CD4-positive, alpha-beta T cell treated with Interleukin-15 for 4 hours (primary cell): ENCODE results near the gene FGF22.
"Not testable (repeated sequence)": the region's sequence is repeated elsewhere in the genome, so short reads cannot be mapped to it uniquely, and the experiment has no call there.

Experiments used
- DNase-seq: peaks from one replicate; pipeline ENCODE4 v3.0.0-alpha.2; 2020; ENCODE audit warnings: low spot score

The FGF22 gene

GRCh38 chr19:639253-640160 lies at the start of gene FGF22:
FGF22 (plus strand) TSS chr19:639879; CDS start chr19:639926, 47 bp downstream.
- peak; percentile 95 for DNase-seq

- DNase-seq: no peak
Observed at GRCh38 chr19:590396-590745, 49.3 kb upstream of the FGF22 start.

GRCh38 chr19:590750-591098 lies 49.0 kb upstream of the FGF22 start:
- no peak for DNase-seq

- DNase-seq: no peak
Observed at GRCh38 chr19:591099-591958, 48.4 kb upstream of the FGF22 start.

- DNase-seq: no peak
Observed at GRCh38 chr19:592101-592500, 47.6 kb upstream of the FGF22 start.

- DNase-seq: no peak
Observed at GRCh38 chr19:593055-593454, 46.6 kb upstream of the FGF22 start.

- no peak for DNase-seq
Observed at GRCh38 chr19:593505-593904, 46.2 kb upstream of the FGF22 start.

GRCh38 chr19:594265-594870 lies 45.3 kb upstream of the FGF22 start:
- no peak for DNase-seq

GRCh38 chr19:595326-596262 lies 44.1 kb upstream of the FGF22 start:
- DNase-seq: no peak

DNA sequence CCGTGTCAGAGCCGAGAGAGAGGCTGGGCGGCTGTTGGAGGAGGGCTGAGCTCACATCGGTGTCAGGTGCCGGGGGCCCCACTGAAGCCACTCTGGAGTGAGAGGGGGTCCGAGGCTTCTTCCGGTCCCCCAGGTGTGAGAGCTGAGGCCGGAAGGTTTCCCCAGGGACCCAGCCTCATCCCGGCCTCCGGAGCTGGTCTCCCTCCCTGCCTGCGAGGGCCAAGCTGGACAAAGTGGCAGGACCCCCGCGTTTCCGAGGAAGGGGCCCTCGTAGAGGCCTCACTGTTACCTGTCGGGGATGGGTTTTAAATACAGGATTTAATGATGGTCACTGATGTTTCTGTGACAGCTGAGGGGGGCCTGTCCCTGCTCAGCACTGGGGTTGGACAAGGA lies 43.4 kb upstream of the FGF22 start:
- no peak for DNase-seq

GRCh38 chr19:597406-598315 lies 42.0 kb upstream of the FGF22 start:
- DNase-seq: no peak

GRCh38 chr19:601310-601709 lies 38.4 kb upstream of the FGF22 start:
- no peak for DNase-seq

- DNase-seq: no peak
Observed at GRCh38 chr19:601790-602189, 37.9 kb upstream of the FGF22 start.

DNA sequence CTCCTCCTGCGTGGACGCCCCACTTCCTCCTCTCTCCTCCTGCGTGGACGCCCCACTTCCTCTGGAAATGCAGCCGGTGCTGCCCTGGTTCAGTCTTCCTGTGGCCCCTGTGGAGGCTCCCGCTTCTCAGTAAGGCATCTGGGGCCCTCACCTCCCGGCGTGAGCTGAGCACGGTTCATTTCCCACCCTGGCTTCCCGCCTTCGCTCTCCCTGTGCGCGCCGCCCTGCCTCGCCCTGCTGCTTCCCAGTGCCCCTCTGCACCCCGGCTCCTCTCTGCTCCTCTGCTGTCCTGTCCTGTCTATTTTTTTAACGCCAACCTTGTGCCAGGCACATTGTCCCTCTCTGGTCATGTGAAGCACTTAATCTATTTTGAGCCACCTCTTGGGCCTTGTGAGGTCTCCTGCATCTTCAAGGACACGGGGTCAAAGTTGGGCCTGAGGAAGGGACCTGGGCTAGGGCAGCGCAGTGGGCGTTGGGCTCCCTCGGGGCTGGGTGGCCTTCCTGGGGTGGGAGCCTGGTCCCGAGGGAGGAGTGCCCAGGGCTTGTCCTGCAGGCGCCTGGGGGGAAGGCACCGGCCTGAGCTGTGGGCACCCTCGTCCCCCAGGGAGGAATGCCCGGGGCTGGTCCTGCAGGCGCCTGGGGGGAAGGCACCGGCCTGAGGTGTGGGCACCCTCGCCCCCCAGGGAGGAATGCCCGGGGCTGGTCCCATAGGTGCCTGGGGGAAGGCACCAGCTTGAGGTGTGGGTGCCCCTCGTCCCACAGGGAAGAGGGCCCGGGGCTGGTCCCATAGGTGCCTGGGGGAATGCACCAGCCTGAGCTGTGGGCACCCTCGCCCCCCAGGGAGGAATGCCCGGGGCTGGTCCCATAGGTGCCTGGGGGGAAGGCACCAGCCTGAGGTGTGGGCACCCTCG lies 37.0 kb upstream of the FGF22 start:
- no peak for DNase-seq

DNA sequence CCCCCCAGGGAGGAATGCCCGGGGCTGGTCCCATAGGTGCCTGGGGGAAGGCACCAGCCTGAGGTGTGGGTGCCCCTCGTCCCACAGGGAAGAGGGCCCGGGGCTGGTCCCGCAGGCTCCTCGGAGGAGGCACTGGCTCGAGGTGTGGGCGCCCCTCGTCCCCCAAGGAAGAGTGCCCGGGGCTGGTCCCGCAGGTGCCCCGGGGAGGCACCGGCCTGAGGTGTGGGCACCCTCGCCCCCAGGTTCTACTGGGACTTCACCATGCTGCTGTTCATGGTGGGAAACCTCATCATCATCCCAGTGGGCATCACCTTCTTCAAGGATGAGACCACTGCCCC lies 36.4 kb upstream of the FGF22 start:
- DNase-seq: not testable (repeated sequence)

GRCh38 chr19:603779-604178 lies 35.9 kb upstream of the FGF22 start:
- DNase-seq: not testable (repeated sequence)

DNA sequence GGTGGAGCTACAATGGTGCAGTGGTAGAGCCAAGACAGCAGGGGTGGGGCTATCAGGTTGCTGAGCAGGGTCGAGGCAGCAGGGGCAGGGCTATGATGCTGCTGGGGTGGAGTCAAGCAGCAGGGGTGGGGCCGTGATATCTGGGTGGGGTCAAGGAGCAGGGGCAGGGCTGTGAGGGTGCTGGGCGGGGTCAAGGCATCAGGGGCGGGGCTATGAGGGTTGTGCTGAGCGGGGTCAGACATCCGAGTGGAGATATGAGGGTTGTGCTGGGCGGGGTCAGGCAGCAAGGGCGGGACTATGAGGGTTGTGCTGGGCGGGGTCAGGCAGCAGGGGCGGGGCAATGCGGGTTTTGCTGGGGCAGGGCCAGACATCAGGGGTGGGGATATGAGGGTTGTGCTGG lies 35.3 kb upstream of the FGF22 start:
- no peak for DNase-seq

- DNase-seq: not testable (repeated sequence)
Observed at GRCh38 chr19:605061-605971, 34.4 kb upstream of the FGF22 start.
